Mesenteric fat pad (tissue), 1 donor: ENCODE results near the gene TINAG. TPM values are rescaled to one million over a fixed set of nuclear protein-coding genes. Genes with fewer than 3 reads are reported as not detected.

ENCODE experiments used
- DNase-seq: peaks from one replicate; pipeline ENCODE4 v3.0.0-alpha.2; 2020; ENCODE audit warnings: low spot score
- total RNA-seq: library from RNA; stranded (reverse); fragmentation: NEBNext Ultra II Directional; extraction: Animal tissue kit (Norgen Biotek cat#: 25700); gene quantifications from one replicate; pipeline ENCODE4 v1.2.1, GENCODE V29; 2021
- donor health status: DM: yes; HTN: yes; CAD: no.

The TINAG gene
- total RNA-seq, 1 donor from 2014 or later, result not detected

GRCh38 chr6:54426995-54427394 lies 118.8 kb downstream of the TINAG start:
- no peak for DNase-seq

GRCh38 chr6:54427396-54427937 lies 119.2 kb downstream of the TINAG start:
- no peak for DNase-seq

GRCh38 chr6:54428431-54428830 lies 120.2 kb downstream of the TINAG start:
- DNase-seq, result no peak

GRCh38 chr6:54431466-54431865 lies 123.2 kb downstream of the TINAG start:
- no peak for DNase-seq

Other genes starting within 250 kb of the TINAG start
- 0.29 TPM for gene MLIP, start 197.0 kb upstream of the TINAG start, total RNA-seq